ENCODE measurements around the gene PODXL.

PODXL gene

DNA sequence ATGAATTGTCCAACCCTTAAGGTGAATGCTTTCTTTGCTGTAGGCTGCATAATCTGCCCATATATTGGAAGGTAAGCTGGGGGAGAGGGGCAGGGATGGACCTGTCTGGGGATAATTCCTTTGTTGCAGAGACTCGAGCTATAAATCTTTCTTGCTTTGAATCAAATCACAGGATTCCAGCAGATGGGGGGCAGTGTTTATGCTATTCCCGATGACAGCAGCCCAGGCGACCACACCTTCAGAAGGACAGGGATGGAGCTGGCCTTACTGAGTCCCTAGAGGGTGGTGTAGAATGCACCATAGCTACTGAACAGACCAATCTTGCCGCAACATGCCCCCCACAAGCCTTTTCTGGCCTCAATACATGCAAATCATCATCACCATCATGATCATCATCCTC, 2.5 kb downstream of the PODXL start:
- H3K9me3 ChIP-seq (ENCODE audit: control insufficient read depth in 2 of 2, low read length in 2 of 2): no peaks in the 10 kb centered on the region
- H3K27ac ChIP-seq (ENCODE audit: low read depth in 2 of 2, low read length in 2 of 2): no peak overlapping the region
- H3K27me3 ChIP-seq (ENCODE audit: control insufficient read depth in 2 of 2, insufficient read depth in 2 of 2, low read length in 2 of 2): peaks cover 6 to 25% of the 10 kb centered on the region in 2 donors
- no peaks in the 10 kb centered on the region for H3K36me3 ChIP-seq (ENCODE audit: control insufficient read depth in 2 of 2, insufficient read depth in 2 of 2, low read length in 2 of 2)
- H3K9ac ChIP-seq (ENCODE audit: low read depth in 1 of 2, low read length in 2 of 2): no peak overlapping the region
- peak overlapping the region in 1 of 2 donors; percentile 9 for H3K4me3 ChIP-seq (ENCODE audit: low read length in 2 of 2)
- peaks cover 16 to 20% of the 10 kb centered on the region in 2 donors for H3K4me1 ChIP-seq (ENCODE audit: control insufficient read depth in 2 of 2, insufficient read depth in 2 of 2, low read length in 2 of 2)

DNA sequence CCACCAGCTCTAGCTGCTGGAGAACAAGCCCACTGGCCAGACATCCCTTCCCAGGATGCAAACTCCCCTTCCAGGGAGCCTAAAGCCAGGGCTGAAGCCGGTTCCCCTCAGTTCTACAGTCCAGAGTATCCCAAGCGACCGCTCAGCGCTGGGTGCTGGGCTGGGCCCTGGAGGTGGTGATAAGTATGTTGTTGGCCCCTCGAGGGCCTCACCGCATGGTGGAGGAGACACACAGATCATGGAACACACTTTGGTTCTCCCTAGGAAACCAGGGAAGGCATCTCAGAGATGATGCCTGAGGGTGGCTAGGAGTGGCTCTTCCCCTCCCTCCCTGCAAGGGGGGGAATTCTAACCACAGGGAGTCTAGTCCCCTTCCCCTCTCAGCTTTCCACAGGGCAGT, 4.4 kb downstream of the PODXL start:
- H3K9me3 ChIP-seq (ENCODE audit: control insufficient read depth in 2 of 2, low read length in 2 of 2): no peaks in the 10 kb centered on the region
- H3K27ac ChIP-seq (ENCODE audit: low read depth in 2 of 2, low read length in 2 of 2): no peak overlapping the region
- peaks cover 7 to 12% of the 10 kb centered on the region in 2 donors for H3K4me1 ChIP-seq (ENCODE audit: control insufficient read depth in 2 of 2, insufficient read depth in 2 of 2, low read length in 2 of 2)
- H3K36me3 ChIP-seq (ENCODE audit: control insufficient read depth in 2 of 2, insufficient read depth in 2 of 2, low read length in 2 of 2): no peaks in the 10 kb centered on the region
- H3K27me3 ChIP-seq (ENCODE audit: control insufficient read depth in 2 of 2, insufficient read depth in 2 of 2, low read length in 2 of 2): peaks cover 3 to 19% of the 10 kb centered on the region in 2 donors
- H3K9ac ChIP-seq (ENCODE audit: low read depth in 1 of 2, low read length in 2 of 2): no peak overlapping the region
- H3K4me3 ChIP-seq (ENCODE audit: low read length in 2 of 2): no peak overlapping the region

DNA sequence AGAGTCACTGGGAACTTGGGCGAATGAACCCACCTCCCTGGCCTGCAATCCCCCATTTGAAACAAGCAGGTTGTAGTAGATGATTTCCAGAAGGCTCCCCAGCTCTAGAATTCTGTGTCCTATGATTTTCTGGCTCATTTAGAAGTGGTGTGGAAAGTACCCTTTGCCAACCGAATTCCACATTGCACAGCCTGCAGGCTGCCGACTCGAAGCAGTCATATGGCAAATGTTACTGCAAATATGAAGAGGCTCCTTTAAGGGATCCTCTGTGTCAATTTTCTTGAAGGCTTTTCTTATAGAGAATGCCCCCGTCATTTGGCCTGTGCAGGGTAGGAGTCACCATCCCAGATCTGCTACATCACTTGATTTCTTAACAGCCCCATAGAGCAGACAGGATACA, 5.6 kb downstream of the PODXL start:
- Histone ChIP-seq H3K27me3 (ENCODE audit: control insufficient read depth in 2 of 2, insufficient read depth in 2 of 2, low read length in 2 of 2) (peaks cover 3 to 19% of the 10 kb centered on the region in 2 donors), H3K9ac (ENCODE audit: low read depth in 1 of 2, low read length in 2 of 2) (no peak overlapping the region), H3K27ac (ENCODE audit: low read depth in 2 of 2, low read length in 2 of 2) (no peak overlapping the region), H3K9me3 (ENCODE audit: control insufficient read depth in 2 of 2, low read length in 2 of 2) (no peaks in the 10 kb centered on the region), H3K4me3 (ENCODE audit: low read length in 2 of 2) (no peak overlapping the region), H3K36me3 (ENCODE audit: control insufficient read depth in 2 of 2, insufficient read depth in 2 of 2, low read length in 2 of 2) (no peaks in the 10 kb centered on the region), H3K4me1 (ENCODE audit: control insufficient read depth in 2 of 2, insufficient read depth in 2 of 2, low read length in 2 of 2) (peaks cover 4 to 9% of the 10 kb centered on the region in 2 donors)

- H3K36me3 ChIP-seq (ENCODE audit: control insufficient read depth in 2 of 2, insufficient read depth in 2 of 2, low read length in 2 of 2): no peaks in the 10 kb centered on the region
- no peak overlapping the region for H3K4me3 ChIP-seq (ENCODE audit: low read length in 2 of 2)
- H3K9ac ChIP-seq (ENCODE audit: low read depth in 1 of 2, low read length in 2 of 2): no peak overlapping the region
- H3K27ac ChIP-seq (ENCODE audit: low read depth in 2 of 2, low read length in 2 of 2): no peak overlapping the region
- peaks cover 0 to 2% of the 10 kb centered on the region in 2 donors for H3K27me3 ChIP-seq (ENCODE audit: control insufficient read depth in 2 of 2, insufficient read depth in 2 of 2, low read length in 2 of 2)
- H3K4me1 ChIP-seq (ENCODE audit: control insufficient read depth in 2 of 2, insufficient read depth in 2 of 2, low read length in 2 of 2): peaks cover 0 to 3% of the 10 kb centered on the region in 2 donors
- H3K9me3 ChIP-seq (ENCODE audit: control insufficient read depth in 2 of 2, low read length in 2 of 2): no peaks in the 10 kb centered on the region
Observed at GRCh38 chr7:131548371-131548770, 8.1 kb downstream of the PODXL start.

DNA sequence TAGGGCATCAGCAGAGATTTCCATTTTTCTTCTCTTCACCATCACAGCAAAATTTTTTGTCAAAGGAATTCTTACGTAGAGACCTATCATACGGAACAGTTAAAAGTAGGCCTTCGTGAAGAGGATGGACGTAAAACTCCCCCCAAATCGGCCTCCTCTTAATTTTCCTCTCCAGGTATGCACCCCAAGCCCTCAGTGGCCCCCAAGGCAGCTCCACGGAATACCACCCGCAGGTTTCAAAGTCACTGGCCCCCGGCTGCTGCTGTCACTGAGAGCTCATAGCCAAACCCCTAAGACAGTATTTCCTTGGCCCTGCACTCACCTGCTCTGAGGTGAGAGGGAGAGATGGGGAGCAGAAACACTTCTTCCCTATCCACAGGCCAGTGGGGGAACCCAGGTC, 8.8 kb downstream of the PODXL start:
- Histone ChIP-seq H3K36me3 (ENCODE audit: control insufficient read depth in 2 of 2, insufficient read depth in 2 of 2, low read length in 2 of 2) (no peaks in the 10 kb centered on the region), H3K27ac (ENCODE audit: low read depth in 2 of 2, low read length in 2 of 2) (no peak overlapping the region), H3K4me3 (ENCODE audit: low read length in 2 of 2) (no peak overlapping the region), H3K4me1 (ENCODE audit: control insufficient read depth in 2 of 2, insufficient read depth in 2 of 2, low read length in 2 of 2) (peaks cover 0 to 3% of the 10 kb centered on the region in 2 donors), H3K9me3 (ENCODE audit: control insufficient read depth in 2 of 2, low read length in 2 of 2) (no peaks in the 10 kb centered on the region), H3K9ac (ENCODE audit: low read depth in 1 of 2, low read length in 2 of 2) (no peak overlapping the region), H3K27me3 (ENCODE audit: control insufficient read depth in 2 of 2, insufficient read depth in 2 of 2, low read length in 2 of 2) (peaks cover 0 to 2% of the 10 kb centered on the region in 2 donors)

GRCh38 chr7:131546583-131547141, 9.8 kb downstream of the PODXL start:
- H3K27me3 ChIP-seq (ENCODE audit: control insufficient read depth in 2 of 2, insufficient read depth in 2 of 2, low read length in 2 of 2): peaks cover 0 to 2% of the 10 kb centered on the region in 2 donors
- H3K9ac ChIP-seq (ENCODE audit: low read depth in 1 of 2, low read length in 2 of 2): no peak overlapping the region
- H3K4me1 ChIP-seq (ENCODE audit: control insufficient read depth in 2 of 2, insufficient read depth in 2 of 2, low read length in 2 of 2): peaks cover 0 to 3% of the 10 kb centered on the region in 2 donors
- no peak overlapping the region for H3K27ac ChIP-seq (ENCODE audit: low read depth in 2 of 2, low read length in 2 of 2)
- H3K36me3 ChIP-seq (ENCODE audit: control insufficient read depth in 2 of 2, insufficient read depth in 2 of 2, low read length in 2 of 2): no peaks in the 10 kb centered on the region
- no peaks in the 10 kb centered on the region for H3K9me3 ChIP-seq (ENCODE audit: control insufficient read depth in 2 of 2, low read length in 2 of 2)
- H3K4me3 ChIP-seq (ENCODE audit: low read length in 2 of 2): no peak overlapping the region

- Histone ChIP-seq H3K36me3 (ENCODE audit: control insufficient read depth in 2 of 2, insufficient read depth in 2 of 2, low read length in 2 of 2) (no peaks in the 10 kb centered on the region), H3K4me1 (ENCODE audit: control insufficient read depth in 2 of 2, insufficient read depth in 2 of 2, low read length in 2 of 2) (peaks cover 0 to 3% of the 10 kb centered on the region in 2 donors), H3K9ac (ENCODE audit: low read depth in 1 of 2, low read length in 2 of 2) (no peak overlapping the region), H3K9me3 (ENCODE audit: control insufficient read depth in 2 of 2, low read length in 2 of 2) (no peaks in the 10 kb centered on the region), H3K27ac (ENCODE audit: low read depth in 2 of 2, low read length in 2 of 2) (no peak overlapping the region), H3K4me3 (ENCODE audit: low read length in 2 of 2) (peak overlapping the region in 1 of 2 donors; percentile 23), H3K27me3 (ENCODE audit: control insufficient read depth in 2 of 2, insufficient read depth in 2 of 2, low read length in 2 of 2) (peaks cover 0 to 2% of the 10 kb centered on the region in 2 donors)
Observed at GRCh38 chr7:131546126-131546525, 10.3 kb downstream of the PODXL start.

GRCh38 chr7:131544449-131545301, 11.8 kb downstream of the PODXL start:
- H3K27me3 ChIP-seq (ENCODE audit: control insufficient read depth in 2 of 2, insufficient read depth in 2 of 2, low read length in 2 of 2): peaks cover 0 to 2% of the 10 kb centered on the region in 2 donors
- H3K36me3 ChIP-seq (ENCODE audit: control insufficient read depth in 2 of 2, insufficient read depth in 2 of 2, low read length in 2 of 2): no peaks in the 10 kb centered on the region
- H3K4me3 ChIP-seq (ENCODE audit: low read length in 2 of 2): no peak overlapping the region
- H3K4me1 ChIP-seq (ENCODE audit: control insufficient read depth in 2 of 2, insufficient read depth in 2 of 2, low read length in 2 of 2): peaks cover 0 to 3% of the 10 kb centered on the region in 2 donors
- no peak overlapping the region for H3K27ac ChIP-seq (ENCODE audit: low read depth in 2 of 2, low read length in 2 of 2)
- no peaks in the 10 kb centered on the region for H3K9me3 ChIP-seq (ENCODE audit: control insufficient read depth in 2 of 2, low read length in 2 of 2)
- H3K9ac ChIP-seq (ENCODE audit: low read depth in 1 of 2, low read length in 2 of 2): no peak overlapping the region

DNA sequence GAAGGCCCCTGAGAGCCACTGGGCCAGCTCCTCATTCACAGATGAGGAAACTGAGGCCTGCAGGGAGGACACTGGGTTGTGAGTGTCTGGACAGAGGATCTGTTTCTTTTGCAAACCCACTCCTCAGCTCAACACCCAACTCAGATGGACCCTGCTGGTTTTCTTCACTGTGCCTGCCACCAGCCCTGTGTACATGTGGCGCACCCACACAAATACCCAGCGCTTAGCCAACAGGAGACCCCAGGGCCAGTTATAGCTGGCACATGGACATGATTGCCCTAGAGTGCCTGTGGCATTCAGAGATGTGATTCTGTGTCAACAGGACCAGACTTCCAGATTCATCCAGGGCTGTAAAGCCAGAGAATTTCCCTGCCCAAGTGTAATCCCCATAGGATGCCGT, 12.4 kb downstream of the PODXL start:
- no peak overlapping the region for H3K9ac ChIP-seq (ENCODE audit: low read depth in 1 of 2, low read length in 2 of 2)
- H3K4me1 ChIP-seq (ENCODE audit: control insufficient read depth in 2 of 2, insufficient read depth in 2 of 2, low read length in 2 of 2): peaks cover 0 to 3% of the 10 kb centered on the region in 2 donors
- no peaks in the 10 kb centered on the region for H3K27me3 ChIP-seq (ENCODE audit: control insufficient read depth in 2 of 2, insufficient read depth in 2 of 2, low read length in 2 of 2)
- no peaks in the 10 kb centered on the region for H3K36me3 ChIP-seq (ENCODE audit: control insufficient read depth in 2 of 2, insufficient read depth in 2 of 2, low read length in 2 of 2)
- H3K27ac ChIP-seq (ENCODE audit: low read depth in 2 of 2, low read length in 2 of 2): peak overlapping the region in 1 of 2 donors; percentile 16
- H3K4me3 ChIP-seq (ENCODE audit: low read length in 2 of 2): no peak overlapping the region
- H3K9me3 ChIP-seq (ENCODE audit: control insufficient read depth in 2 of 2, low read length in 2 of 2): no peaks in the 10 kb centered on the region

GRCh38 chr7:131543298-131543697, 13.1 kb downstream of the PODXL start:
- no peak overlapping the region for H3K9ac ChIP-seq (ENCODE audit: low read depth in 1 of 2, low read length in 2 of 2)
- H3K4me1 ChIP-seq (ENCODE audit: control insufficient read depth in 2 of 2, insufficient read depth in 2 of 2, low read length in 2 of 2): peaks cover 0 to 3% of the 10 kb centered on the region in 2 donors
- H3K9me3 ChIP-seq (ENCODE audit: control insufficient read depth in 2 of 2, low read length in 2 of 2): no peaks in the 10 kb centered on the region
- no peaks in the 10 kb centered on the region for H3K36me3 ChIP-seq (ENCODE audit: control insufficient read depth in 2 of 2, insufficient read depth in 2 of 2, low read length in 2 of 2)
- H3K27me3 ChIP-seq (ENCODE audit: control insufficient read depth in 2 of 2, insufficient read depth in 2 of 2, low read length in 2 of 2): no peaks in the 10 kb centered on the region
- H3K4me3 ChIP-seq (ENCODE audit: low read length in 2 of 2): no peak overlapping the region
- H3K27ac ChIP-seq (ENCODE audit: low read depth in 2 of 2, low read length in 2 of 2): no peak overlapping the region

Measured in mucosa of rectum (tissue), 2 donors.